ENCODE measurements around the gene EPHA6.

GRCh38 chr3:97719156-97719821 lies 904.9 kb downstream of the EPHA6 start:
- peak; percentile 62 to 91 (median 68) for TF ChIP-seq CTCF (IDR thresholded peaks at IDR 0.05)
- TF ChIP-seq POLR2A (IDR thresholded peaks at IDR 0.05), result no peak
